RWPE2 (cell line): ENCODE results near the gene MRPS34.

Experiments used
- ATAC-seq: fragments of 200-7000 bp; cut with Tn5 transposase; 3 replicates; pipeline ENCODE4 v1.9.1; 2021; ENCODE audit warnings: low read depth
- DNase-seq: peaks from one replicate; pipeline ENCODE4 v3.0.0-alpha.2; 2020; ENCODE audit warnings: low spot score
- H3K27ac ChIP-seq: fragments of 450-650 bp; 2 replicates; pipeline ENCODE4 v1.5.1; 2017; ENCODE audit warnings: mild to moderate bottlenecking; ENCODE audit not compliant: poor library complexity, severe bottlenecking
- H3K27me3 ChIP-seq: fragments of 250-450 bp; sonication (Bioruptor Pico); 2 replicates; pipeline ENCODE4 v1.5.1; 2021; ENCODE audit warnings: mild to moderate bottlenecking, moderate library complexity; ENCODE audit not compliant: insufficient read depth, poor library complexity, severe bottlenecking
- H3K36me3 ChIP-seq: fragments of 250-450 bp; sonication (Bioruptor Pico); 2 replicates; pipeline ENCODE4 v1.5.1; 2020; ENCODE audit warnings: low read depth, mild to moderate bottlenecking, moderate library complexity
- H3K4me1 ChIP-seq: fragments of 250-450 bp; sonication (Bioruptor Pico); 2 replicates; pipeline ENCODE4 v1.5.1; 2021; ENCODE audit warnings: mild to moderate bottlenecking, moderate library complexity; ENCODE audit not compliant: insufficient read depth, poor library complexity, severe bottlenecking
- H3K4me3 ChIP-seq: fragments of 250-450 bp; sonication (Bioruptor Pico); 2 replicates; pipeline ENCODE4 v1.5.1; 2021; ENCODE audit warnings: mild to moderate bottlenecking, moderate library complexity; ENCODE audit not compliant: severe bottlenecking
- H3K9me3 ChIP-seq: fragments of 250-450 bp; sonication (Bioruptor Pico); 2 replicates; pipeline ENCODE4 v1.5.1; 2021; ENCODE audit warnings: mild to moderate bottlenecking, moderate library complexity; ENCODE audit not compliant: severe bottlenecking
- TF ChIP-seq, protein P1 (sequence below): fragments of 450-650 bp; IDR thresholded peaks from one replicate; pipeline ENCODE4 v1.5.1; 2017; ENCODE audit warnings: mild to moderate bottlenecking, moderate library complexity; ENCODE audit not compliant: poor library complexity, severe bottlenecking

Gene MRPS34

DNA sequence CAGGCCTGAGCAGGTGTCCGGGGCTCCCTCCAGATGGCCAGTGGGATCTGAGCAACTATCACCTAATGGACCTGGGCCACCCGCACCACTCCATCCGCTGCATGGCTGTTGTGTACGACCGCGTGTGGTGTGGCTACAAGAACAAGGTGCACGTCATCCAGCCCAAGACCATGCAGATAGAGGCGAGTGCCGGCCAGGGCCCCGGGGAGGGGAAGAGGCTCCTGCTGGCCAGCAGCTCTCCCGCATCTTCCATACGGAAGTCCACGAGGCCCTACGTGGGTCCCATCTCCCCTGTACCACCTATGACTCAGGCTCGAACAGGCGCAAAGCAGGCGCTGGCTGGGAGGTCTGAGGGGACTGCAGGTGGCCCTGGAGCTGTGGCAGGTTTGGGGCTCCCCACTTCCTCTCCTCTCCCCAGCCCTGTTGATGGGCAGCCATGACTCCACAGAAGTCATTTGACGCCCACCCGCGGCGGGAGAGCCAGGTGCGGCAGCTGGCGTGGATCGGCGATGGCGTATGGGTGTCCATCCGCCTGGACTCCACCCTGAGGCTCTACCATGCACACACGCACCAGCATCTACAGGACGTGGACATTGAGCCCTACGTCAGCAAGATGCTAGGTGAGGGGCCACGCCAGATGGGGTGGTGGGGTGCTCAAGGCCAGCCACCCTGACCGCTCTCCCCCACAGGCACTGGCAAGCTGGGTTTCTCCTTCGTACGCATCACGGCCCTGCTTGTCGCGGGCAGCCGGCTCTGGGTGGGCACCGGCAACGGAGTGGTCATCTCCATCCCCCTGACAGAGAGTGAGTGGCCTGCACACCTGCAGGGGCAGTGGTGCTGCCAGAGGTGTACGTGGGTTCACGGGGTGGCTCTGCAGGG lies 5.6 kb downstream of the MRPS34 start:
- DNase-seq (no peak), ATAC-seq (no peak)
- Histone ChIP-seq H3K27ac (no peak overlapping the region), H3K27me3 (no peaks in the 10 kb centered on the region), H3K4me1 (peaks cover 4% of the 10 kb centered on the region), H3K9me3 (no peaks in the 10 kb centered on the region), H3K36me3 (peaks cover 29% of the 10 kb centered on the region), H3K4me3 (no peak overlapping the region)
- TF ChIP-seq, protein P1, sequence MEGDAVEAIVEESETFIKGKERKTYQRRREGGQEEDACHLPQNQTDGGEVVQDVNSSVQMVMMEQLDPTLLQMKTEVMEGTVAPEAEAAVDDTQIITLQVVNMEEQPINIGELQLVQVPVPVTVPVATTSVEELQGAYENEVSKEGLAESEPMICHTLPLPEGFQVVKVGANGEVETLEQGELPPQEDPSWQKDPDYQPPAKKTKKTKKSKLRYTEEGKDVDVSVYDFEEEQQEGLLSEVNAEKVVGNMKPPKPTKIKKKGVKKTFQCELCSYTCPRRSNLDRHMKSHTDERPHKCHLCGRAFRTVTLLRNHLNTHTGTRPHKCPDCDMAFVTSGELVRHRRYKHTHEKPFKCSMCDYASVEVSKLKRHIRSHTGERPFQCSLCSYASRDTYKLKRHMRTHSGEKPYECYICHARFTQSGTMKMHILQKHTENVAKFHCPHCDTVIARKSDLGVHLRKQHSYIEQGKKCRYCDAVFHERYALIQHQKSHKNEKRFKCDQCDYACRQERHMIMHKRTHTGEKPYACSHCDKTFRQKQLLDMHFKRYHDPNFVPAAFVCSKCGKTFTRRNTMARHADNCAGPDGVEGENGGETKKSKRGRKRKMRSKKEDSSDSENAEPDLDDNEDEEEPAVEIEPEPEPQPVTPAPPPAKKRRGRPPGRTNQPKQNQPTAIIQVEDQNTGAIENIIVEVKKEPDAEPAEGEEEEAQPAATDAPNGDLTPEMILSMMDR, result no peak

DNA sequence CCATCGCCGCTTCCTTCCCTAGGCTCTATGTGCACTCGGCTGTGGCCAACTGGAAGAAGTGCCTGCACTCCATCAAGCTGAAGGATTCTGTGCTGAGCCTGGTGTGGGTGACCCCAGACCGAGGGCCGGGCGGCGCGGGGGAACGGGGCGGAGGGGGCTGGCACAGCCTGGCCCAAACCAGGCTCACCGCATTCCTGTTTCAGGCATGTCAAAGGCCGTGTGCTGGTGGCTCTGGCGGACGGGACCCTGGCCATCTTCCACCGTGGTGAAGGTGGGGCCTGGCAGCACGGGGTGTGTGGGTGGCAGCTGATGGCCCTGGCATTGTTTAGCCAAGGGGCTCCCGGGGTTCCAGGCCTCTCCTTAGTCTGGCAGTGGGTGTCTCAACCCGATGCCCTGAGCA lies 6.2 kb downstream of the MRPS34 start:
- no peak for ATAC-seq
- no peak for DNase-seq
- H3K27me3 ChIP-seq, result no peaks in the 10 kb centered on the region

DNA sequence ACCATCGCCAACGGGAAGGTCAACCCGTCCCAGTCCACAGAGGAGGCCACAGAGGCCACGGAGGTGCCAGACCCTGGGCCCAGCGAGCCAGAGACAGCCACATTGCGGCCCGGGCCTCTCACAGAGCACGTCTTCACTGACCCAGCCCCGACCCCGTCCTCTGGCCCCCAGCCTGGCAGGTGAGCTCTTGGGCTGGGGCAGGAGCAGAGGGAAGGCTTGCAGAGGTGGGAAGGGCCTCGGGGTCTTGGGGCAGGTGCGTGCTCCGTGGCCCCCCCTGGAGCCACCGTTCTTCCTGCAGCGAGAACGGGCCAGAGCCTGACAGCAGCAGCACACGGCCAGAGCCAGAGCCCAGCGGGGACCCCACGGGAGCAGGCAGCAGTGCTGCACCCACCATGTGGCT lies 6.7 kb downstream of the MRPS34 start:
- H3K27ac ChIP-seq, result no peak overlapping the region
- H3K36me3 ChIP-seq, result peaks cover 27% of the 10 kb centered on the region; the same call in 1 of the 2 replicates
- H3K27me3 ChIP-seq, result no peaks in the 10 kb centered on the region
- H3K4me3 ChIP-seq, result no peak overlapping the region
- H3K9me3 ChIP-seq, result no peaks in the 10 kb centered on the region
- TF ChIP-seq, protein P1, result no peak
- peaks cover 4% of the 10 kb centered on the region for H3K4me1 ChIP-seq
- DNase-seq, result no peak
- ATAC-seq, result no peak

More for the DNA sequence above, 6.2 kb downstream of the MRPS34 start:
- Histone ChIP-seq H3K4me3 (no peak overlapping the region), H3K4me1 (peaks cover 4% of the 10 kb centered on the region), H3K36me3 (peaks cover 27% of the 10 kb centered on the region; the same call in 1 of the 2 replicates), H3K27ac (no peak overlapping the region), H3K9me3 (no peaks in the 10 kb centered on the region)
- TF ChIP-seq, protein P1, result no peak

DNA sequence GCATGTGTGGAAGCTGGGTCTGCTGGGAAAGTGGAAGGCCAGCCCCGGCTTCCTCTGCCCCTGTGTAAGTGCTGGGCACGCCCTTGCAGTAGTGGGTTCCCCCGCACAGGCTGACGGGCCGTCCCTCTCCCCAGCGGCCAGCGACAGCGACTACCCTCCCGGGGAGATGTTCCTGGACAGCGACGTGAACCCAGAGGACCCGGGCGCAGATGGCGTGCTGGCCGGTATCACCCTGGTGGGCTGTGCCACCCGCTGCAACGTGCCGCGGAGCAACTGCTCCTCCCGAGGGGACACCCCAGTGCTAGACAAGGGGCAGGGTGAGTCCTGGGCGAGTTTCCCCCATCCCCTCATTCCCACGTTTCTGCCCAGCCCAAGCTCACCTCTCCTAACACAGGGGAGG lies 7.1 kb downstream of the MRPS34 start:
- TF ChIP-seq, protein P1, result no peak
- no peak for DNase-seq
- no peaks in the 10 kb centered on the region for H3K27me3 ChIP-seq
- peaks cover 27% of the 10 kb centered on the region; the same call in 1 of the 2 replicates for H3K36me3 ChIP-seq
- H3K4me1 ChIP-seq, result peaks cover 4% of the 10 kb centered on the region
- ATAC-seq, result no peak
- no peak overlapping the region for H3K27ac ChIP-seq
- H3K9me3 ChIP-seq, result no peaks in the 10 kb centered on the region
- H3K4me3 ChIP-seq, result no peak overlapping the region

DNA sequence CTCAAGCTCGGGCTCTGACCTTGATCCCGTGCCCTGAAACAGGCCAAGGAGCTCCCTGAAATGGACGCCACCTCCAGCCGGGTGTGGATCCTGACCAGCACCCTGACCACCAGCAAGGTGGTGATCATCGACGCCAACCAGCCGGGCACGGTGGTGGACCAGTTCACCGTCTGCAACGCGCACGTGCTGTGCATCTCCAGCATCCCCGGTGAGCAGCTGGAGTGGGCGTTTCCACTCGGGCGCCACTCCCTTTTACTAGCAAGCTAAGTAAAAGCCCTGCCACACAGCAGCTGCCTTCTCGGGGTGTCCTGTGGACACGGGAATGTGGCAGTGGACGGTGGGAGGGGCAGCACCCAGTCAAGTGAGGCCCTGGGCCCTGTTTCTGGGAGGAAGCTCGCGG lies 8.0 kb downstream of the MRPS34 start:
- DNase-seq (no peak), ATAC-seq (no peak)
- Histone ChIP-seq H3K27me3 (no peaks in the 10 kb centered on the region), H3K27ac (no peak overlapping the region), H3K9me3 (no peaks in the 10 kb centered on the region), H3K36me3 (peaks cover 23% of the 10 kb centered on the region; the same call in 1 of the 2 replicates), H3K4me1 (peaks cover under 1% of the 10 kb centered on the region), H3K4me3 (no peak overlapping the region)
- TF ChIP-seq, protein P1, result no peak
